HG03558 (cell line): Measurements from ENCODE around the gene GGA2.
"Not testable (repeated sequence)": the region's sequence is repeated elsewhere in the genome, so short reads cannot be mapped to it uniquely, and the experiment has no call there.

Source experiments
- ATAC-seq: cut with Tn5 transposase; IDR thresholded peaks from one replicate; pipeline ENCODE4 v1.9.1; 2021; ENCODE audit warnings: moderate number of reproducible peaks; ENCODE audit not compliant: unreplicated experiment; ENCODE audit errors: extremely low read depth

GGA2 gene

GRCh38 chr16:23527961-23528643 lies 17.8 kb upstream of the GGA2 start:
- no peak for ATAC-seq

GRCh38 chr16:23524886-23525285 lies 14.6 kb upstream of the GGA2 start:
- no peak for ATAC-seq

GRCh38 chr16:23523876-23524385 lies 13.6 kb upstream of the GGA2 start:
- ATAC-seq: no peak

GRCh38 chr16:23523321-23523720 lies 13.0 kb upstream of the GGA2 start:
- no peak for ATAC-seq

GRCh38 chr16:23521965-23522364 lies 11.7 kb upstream of the GGA2 start:
- ATAC-seq: no peak

GRCh38 chr16:23521037-23521743 lies 10.9 kb upstream of the GGA2 start:
- no peak for ATAC-seq

- no peak for ATAC-seq
Measured at GRCh38 chr16:23520500-23520899, 10.2 kb upstream of the GGA2 start.

GRCh38 chr16:23519282-23519681 lies 9.0 kb upstream of the GGA2 start:
- ATAC-seq: no peak

- ATAC-seq: no peak
Measured at GRCh38 chr16:23518435-23518891, 8.2 kb upstream of the GGA2 start.

- ATAC-seq: no peak
Measured at GRCh38 chr16:23516366-23517137, 6.3 kb upstream of the GGA2 start.

GRCh38 chr16:23515881-23516280 lies 5.6 kb upstream of the GGA2 start:
- no peak for ATAC-seq

- no peak for ATAC-seq
Measured at GRCh38 chr16:23514381-23515152, 4.3 kb upstream of the GGA2 start.

GRCh38 chr16:23512168-23512695 lies 1.9 kb upstream of the GGA2 start:
- ATAC-seq: no peak

GRCh38 chr16:23511731-23512130 lies 1.4 kb upstream of the GGA2 start:
- ATAC-seq: no peak

GRCh38 chr16:23510915-23511270 lies 599 bp upstream of the GGA2 start:
- ATAC-seq: not testable (repeated sequence)

- no peak for ATAC-seq
Measured at GRCh38 chr16:23509782-23510163, 521 bp downstream of the GGA2 start.

- no peak for ATAC-seq
Measured at GRCh38 chr16:23509441-23509754, 896 bp downstream of the GGA2 start.

GRCh38 chr16:23508589-23509440 lies 1.5 kb downstream of the GGA2 start:
- no peak for ATAC-seq

- no peak for ATAC-seq
Measured at GRCh38 chr16:23506606-23506994, 3.7 kb downstream of the GGA2 start.
